GM12801 (cell line): ENCODE data around the gene C16orf78.

Experiments
- TF ChIP-seq, protein P1 (sequence below): IDR thresholded peaks from one replicate; pipeline ENCODE4 v1.5.1; 2011; ENCODE audit warnings: control low read depth; ENCODE audit not compliant: insufficient read length; ENCODE audit errors: extremely low read depth

The C16orf78 gene

DNA sequence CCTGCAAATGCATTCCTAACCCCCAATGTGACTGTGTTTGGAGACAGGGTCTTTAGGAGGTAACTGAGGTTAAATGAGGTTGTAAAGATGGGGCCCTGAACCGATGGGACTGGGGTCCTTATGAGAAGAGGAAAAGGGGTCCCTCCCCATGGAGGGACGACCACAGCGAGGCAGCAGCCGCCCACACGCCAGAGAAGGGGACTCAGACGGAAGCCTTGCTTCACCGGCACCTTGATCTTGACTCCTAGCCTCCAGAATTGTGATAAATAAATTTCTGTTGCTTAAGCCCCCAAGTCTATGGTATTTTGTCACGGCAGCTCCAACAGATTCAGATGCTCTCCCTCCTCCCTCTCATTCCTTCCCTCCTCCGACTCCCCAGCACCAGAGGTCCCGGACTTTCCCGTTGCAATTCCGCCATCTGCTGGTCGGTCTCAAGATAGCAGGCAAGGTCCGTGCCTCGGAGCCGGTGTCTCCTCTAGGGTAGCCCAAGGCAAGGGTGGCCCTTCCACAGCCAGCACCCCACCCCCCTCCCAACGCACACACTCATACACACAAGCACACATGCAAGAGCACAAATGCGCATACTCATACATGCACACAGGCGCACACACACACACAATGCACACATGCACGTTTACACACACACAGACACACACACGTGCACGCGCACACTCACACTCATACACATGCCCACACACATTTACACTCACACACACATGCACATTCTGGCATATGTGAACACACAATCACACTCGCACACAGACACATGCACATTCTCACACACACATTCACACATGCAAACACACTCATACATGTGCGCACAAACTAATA lies 23.1 kb upstream of the C16orf78 start:
- TF ChIP-seq, protein P1, sequence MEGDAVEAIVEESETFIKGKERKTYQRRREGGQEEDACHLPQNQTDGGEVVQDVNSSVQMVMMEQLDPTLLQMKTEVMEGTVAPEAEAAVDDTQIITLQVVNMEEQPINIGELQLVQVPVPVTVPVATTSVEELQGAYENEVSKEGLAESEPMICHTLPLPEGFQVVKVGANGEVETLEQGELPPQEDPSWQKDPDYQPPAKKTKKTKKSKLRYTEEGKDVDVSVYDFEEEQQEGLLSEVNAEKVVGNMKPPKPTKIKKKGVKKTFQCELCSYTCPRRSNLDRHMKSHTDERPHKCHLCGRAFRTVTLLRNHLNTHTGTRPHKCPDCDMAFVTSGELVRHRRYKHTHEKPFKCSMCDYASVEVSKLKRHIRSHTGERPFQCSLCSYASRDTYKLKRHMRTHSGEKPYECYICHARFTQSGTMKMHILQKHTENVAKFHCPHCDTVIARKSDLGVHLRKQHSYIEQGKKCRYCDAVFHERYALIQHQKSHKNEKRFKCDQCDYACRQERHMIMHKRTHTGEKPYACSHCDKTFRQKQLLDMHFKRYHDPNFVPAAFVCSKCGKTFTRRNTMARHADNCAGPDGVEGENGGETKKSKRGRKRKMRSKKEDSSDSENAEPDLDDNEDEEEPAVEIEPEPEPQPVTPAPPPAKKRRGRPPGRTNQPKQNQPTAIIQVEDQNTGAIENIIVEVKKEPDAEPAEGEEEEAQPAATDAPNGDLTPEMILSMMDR: no peak

- TF ChIP-seq, protein P1: no peak
These were observed 22.5 kb upstream of the C16orf78 start for GRCh38 chr16:49351096-49351487.

DNA sequence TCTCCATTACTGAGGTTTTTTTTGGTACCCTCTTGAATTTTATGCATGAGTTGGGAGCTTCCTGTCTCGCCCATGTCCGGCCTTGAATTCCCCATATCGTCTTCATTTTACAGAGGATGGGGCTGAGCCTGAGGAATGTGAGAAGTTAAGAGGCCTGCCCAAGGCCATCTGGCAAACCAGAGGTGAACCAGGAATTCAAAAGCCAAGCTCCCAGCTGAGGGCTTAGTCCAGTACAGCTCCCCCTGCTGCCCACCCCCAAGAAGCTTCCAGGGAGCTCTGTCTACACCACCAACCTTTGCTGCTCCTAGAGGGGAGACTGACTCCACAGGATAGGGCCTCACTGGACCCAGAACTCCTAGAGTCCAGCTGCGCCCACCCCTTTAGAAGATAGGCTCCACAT lies 20.7 kb upstream of the C16orf78 start:
- TF ChIP-seq, protein P1: no peak

DNA sequence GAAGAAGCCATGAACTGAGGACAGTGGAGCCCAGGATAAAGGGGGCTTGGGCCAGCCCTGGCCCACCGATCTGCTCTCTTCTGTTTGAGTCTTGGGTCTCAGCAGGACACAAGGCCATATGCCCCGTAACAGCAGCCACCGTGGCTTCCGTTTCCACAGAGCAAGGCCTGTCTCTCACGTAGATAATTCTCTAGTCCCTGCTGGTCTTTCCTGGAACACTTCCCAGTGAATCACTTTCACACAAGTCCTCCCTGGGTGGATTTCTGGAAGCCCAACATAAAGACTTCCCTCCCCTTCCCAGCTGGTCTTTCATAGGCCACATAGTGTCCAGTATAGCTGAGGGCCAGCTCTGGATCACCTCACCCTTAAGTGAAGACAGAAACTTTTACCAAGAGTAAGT lies 19.9 kb upstream of the C16orf78 start:
- TF ChIP-seq, protein P1: no peak

- TF ChIP-seq, protein P1: no peak
These were observed 19.5 kb upstream of the C16orf78 start for GRCh38 chr16:49354101-49354500.

DNA sequence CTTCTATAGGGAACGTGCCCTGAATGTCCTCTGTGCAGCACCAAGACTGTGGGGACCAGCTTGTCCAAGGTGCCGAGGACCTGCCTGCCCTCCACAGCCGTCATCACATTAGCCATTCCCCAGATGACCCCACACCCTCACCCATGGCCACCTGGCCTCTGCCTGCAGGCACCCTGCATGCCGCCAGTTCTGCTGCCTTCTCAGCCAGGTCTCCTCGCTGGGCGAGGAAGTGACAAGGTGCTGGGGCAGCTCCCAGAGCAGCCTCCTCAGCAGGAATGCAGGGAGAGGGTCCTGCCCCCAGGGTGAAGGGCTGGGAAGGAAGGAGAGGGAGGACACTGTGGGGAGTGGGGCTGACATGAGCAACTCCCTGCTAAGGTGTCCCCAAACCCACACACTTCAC lies 18.6 kb upstream of the C16orf78 start:
- TF ChIP-seq, protein P1: no peak

GRCh38 chr16:49355933-49356665 lies 17.5 kb upstream of the C16orf78 start:
- TF ChIP-seq, protein P1: no peak
